Activated T-helper 2 cell treated with anti-CD3 and anti-CD28 coated beads, Interferon-gamma antibody, Interleukin-2, Interleukin-4, amounts not matched to agents 10 μg/mL and 5 μg/mL and 100 μg/mL, durations not matched to agents 14 hours and 24 hours and 36 hours (primary cell): ENCODE measurements around the gene EIF4E2. TPM values are rescaled to one million over a fixed set of nuclear protein-coding genes. Genes with fewer than 3 reads are reported as not detected.

ENCODE experiments used
- DNase-seq: peaks from one replicate; pipeline ENCODE4 v3.0.0; 2021; ENCODE audit warnings: low spot score
- H3K27ac Mint-ChIP-seq: one replicate; pipeline ENCODE4 v1.8.0; 2021; ENCODE audit warnings: mixed read lengths
- H3K27me3 Mint-ChIP-seq: one replicate; pipeline ENCODE4 v1.8.0; 2021; ENCODE audit warnings: low read depth, mixed read lengths
- H3K36me3 Mint-ChIP-seq: one replicate; pipeline ENCODE4 v1.8.0; 2021; ENCODE audit warnings: low read depth, mixed read lengths
- H3K4me1 Mint-ChIP-seq: one replicate; pipeline ENCODE4 v1.8.0; 2021; ENCODE audit warnings: low read depth, mixed read lengths
- H3K4me3 Mint-ChIP-seq: one replicate; pipeline ENCODE4 v1.8.0; 2021; ENCODE audit warnings: low read depth, mild to moderate bottlenecking, moderate library complexity, mixed read lengths
- H3K9me3 Mint-ChIP-seq: one replicate; pipeline ENCODE4 v1.8.0; 2021; ENCODE audit warnings: mixed read lengths
- intact Hi-C: fragments of 100-400 bp; cut with micrococcal nuclease; formaldehyde crosslinking; loops from one replicate; pipeline ENCODE4 v1.15.1; 2023
- total RNA-seq: library from RNA; stranded (reverse); gene quantifications from 2 replicates; pipeline ENCODE4 v1.2.3, GENCODE V29; 2022

Gene EIF4E2
- total RNA-seq, 1 donor from 2014 or later, result 88.4 TPM

- intact Hi-C loops, result no loop called here
- H3K27me3 Mint-ChIP-seq, result peaks cover 2% of the 10 kb centered on the region
- H3K27ac Mint-ChIP-seq, result no peak overlapping the region
- H3K4me3 Mint-ChIP-seq, result no peak overlapping the region
- H3K36me3 Mint-ChIP-seq, result no peaks in the 10 kb centered on the region
- no peak for DNase-seq
- no peaks in the 10 kb centered on the region for H3K9me3 Mint-ChIP-seq
- peaks cover 3% of the 10 kb centered on the region for H3K4me1 Mint-ChIP-seq
Observed at GRCh38 chr2:232588031-232588430, 37.5 kb downstream of the EIF4E2 start.

GRCh38 chr2:232588680-232589585 is 38.4 kb downstream of the EIF4E2 start:
- Mint-ChIP-seq H3K4me1 (peaks cover 8% of the 10 kb centered on the region), H3K27ac (no peak overlapping the region), H3K27me3 (peaks cover 2% of the 10 kb centered on the region), H3K36me3 (no peaks in the 10 kb centered on the region), H3K4me3 (no peak overlapping the region), H3K9me3 (no peaks in the 10 kb centered on the region)
- no peak for DNase-seq
- intact Hi-C loops, result no loop called here

- no peak overlapping the region for H3K4me3 Mint-ChIP-seq
- peaks cover 2% of the 10 kb centered on the region for H3K27me3 Mint-ChIP-seq
- H3K4me1 Mint-ChIP-seq, result peaks cover 8% of the 10 kb centered on the region
- H3K36me3 Mint-ChIP-seq, result no peaks in the 10 kb centered on the region
- no peak for DNase-seq
- peak overlapping the region; percentile 15 for H3K27ac Mint-ChIP-seq
- no peaks in the 10 kb centered on the region for H3K9me3 Mint-ChIP-seq
- intact Hi-C loops, result no loop called here
Observed at GRCh38 chr2:232592772-232593395, 42.4 kb downstream of the EIF4E2 start.

- Mint-ChIP-seq H3K4me1 (peaks cover 8% of the 10 kb centered on the region), H3K9me3 (no peaks in the 10 kb centered on the region), H3K4me3 (no peak overlapping the region), H3K27me3 (no peaks in the 10 kb centered on the region), H3K36me3 (no peaks in the 10 kb centered on the region), H3K27ac (no peak overlapping the region)
- intact Hi-C loops, result no loop called here
- DNase-seq, result no peak
Observed at GRCh38 chr2:232593982-232594381, 43.5 kb downstream of the EIF4E2 start.

GRCh38 chr2:232597362-232598079 is 47.0 kb downstream of the EIF4E2 start:
- no peaks in the 10 kb centered on the region for H3K27me3 Mint-ChIP-seq
- DNase-seq, result no peak

GRCh38 chr2:232598293-232598692 is 47.8 kb downstream of the EIF4E2 start:
- Mint-ChIP-seq H3K4me3 (no peak overlapping the region), H3K36me3 (no peaks in the 10 kb centered on the region), H3K27ac (no peak overlapping the region), H3K4me1 (peaks cover 2% of the 10 kb centered on the region), H3K9me3 (no peaks in the 10 kb centered on the region), H3K27me3 (peaks cover 3% of the 10 kb centered on the region)
- no peak for DNase-seq
- intact Hi-C loops, result no loop called here

More at GRCh38 chr2:232597362-232598079, 47.0 kb downstream of the EIF4E2 start:
- intact Hi-C loops, result no loop called here
- no peak overlapping the region for H3K27ac Mint-ChIP-seq
- peaks cover 8% of the 10 kb centered on the region for H3K4me1 Mint-ChIP-seq
- no peak overlapping the region for H3K4me3 Mint-ChIP-seq
- H3K9me3 Mint-ChIP-seq, result no peaks in the 10 kb centered on the region
- no peaks in the 10 kb centered on the region for H3K36me3 Mint-ChIP-seq

- H3K36me3 Mint-ChIP-seq, result no peaks in the 10 kb centered on the region
- no peak overlapping the region for H3K27ac Mint-ChIP-seq
- no peak overlapping the region for H3K4me3 Mint-ChIP-seq
- H3K4me1 Mint-ChIP-seq, result no peaks in the 10 kb centered on the region
- intact Hi-C loops, result loop anchor here (10.0 kb wide), 1 partner anchor 455 kb away; no protein-coding TSS in a partner anchor
- H3K27me3 Mint-ChIP-seq, result peaks cover 17% of the 10 kb centered on the region
- no peaks in the 10 kb centered on the region for H3K9me3 Mint-ChIP-seq
- no peak for DNase-seq
Observed at GRCh38 chr2:232600053-232600773, 49.7 kb downstream of the EIF4E2 start.

GRCh38 chr2:232603283-232603682 is 52.8 kb downstream of the EIF4E2 start:
- intact Hi-C loops, result loop anchor here (10.0 kb wide), 1 partner anchor 452 kb away; no protein-coding TSS in a partner anchor
- Mint-ChIP-seq H3K9me3 (no peaks in the 10 kb centered on the region), H3K27me3 (peaks cover 17% of the 10 kb centered on the region), H3K4me1 (peaks cover 9% of the 10 kb centered on the region), H3K27ac (no peak overlapping the region), H3K4me3 (no peak overlapping the region), H3K36me3 (no peaks in the 10 kb centered on the region)
- DNase-seq, result no peak

GRCh38 chr2:232604535-232604934 is 54.0 kb downstream of the EIF4E2 start:
- H3K4me1 Mint-ChIP-seq, result peaks cover 9% of the 10 kb centered on the region
- no peak overlapping the region for H3K4me3 Mint-ChIP-seq
- intact Hi-C loops, result loop anchor here (10.0 kb wide), 1 partner anchor 450 kb away; no protein-coding TSS in a partner anchor
- no peak overlapping the region for H3K27ac Mint-ChIP-seq
- H3K36me3 Mint-ChIP-seq, result no peaks in the 10 kb centered on the region
- peaks cover 17% of the 10 kb centered on the region for H3K27me3 Mint-ChIP-seq
- H3K9me3 Mint-ChIP-seq, result no peaks in the 10 kb centered on the region
- DNase-seq, result no peak

- no peaks in the 10 kb centered on the region for H3K36me3 Mint-ChIP-seq
- H3K27me3 Mint-ChIP-seq, result peaks cover 17% of the 10 kb centered on the region
- H3K9me3 Mint-ChIP-seq, result no peaks in the 10 kb centered on the region
- DNase-seq, result no peak
- intact Hi-C loops, result loop anchor here (5.0 to 10.0 kb wide), 3 partner anchors 230 to 645 kb away; partner anchors contain the start of gene ATG16L1
- no peak overlapping the region for H3K27ac Mint-ChIP-seq
- peaks cover 9% of the 10 kb centered on the region for H3K4me1 Mint-ChIP-seq
- no peak overlapping the region for H3K4me3 Mint-ChIP-seq
Observed at GRCh38 chr2:232607011-232607410, 56.5 kb downstream of the EIF4E2 start.

- Mint-ChIP-seq H3K36me3 (no peaks in the 10 kb centered on the region), H3K4me1 (peaks cover 9% of the 10 kb centered on the region), H3K27me3 (peaks cover 2% of the 10 kb centered on the region), H3K9me3 (no peaks in the 10 kb centered on the region), H3K27ac (no peak overlapping the region), H3K4me3 (no peak overlapping the region)
- intact Hi-C loops, result loop anchor here (5.0 to 10.0 kb wide), 4 partner anchors 88 to 643 kb away; partner anchors contain the start of genes ATG16L1 and GIGYF2
- no peak for DNase-seq
Observed at GRCh38 chr2:232609607-232610006, 59.1 kb downstream of the EIF4E2 start.

GRCh38 chr2:232610081-232610480 is 59.6 kb downstream of the EIF4E2 start:
- intact Hi-C loops, result loop anchor here (5.0 kb wide), 1 partner anchor 87 kb away; the partner anchor contains the start of gene GIGYF2
- Mint-ChIP-seq H3K36me3 (no peaks in the 10 kb centered on the region), H3K9me3 (no peaks in the 10 kb centered on the region), H3K4me1 (peaks cover 9% of the 10 kb centered on the region), H3K27ac (no peak overlapping the region), H3K27me3 (no peaks in the 10 kb centered on the region), H3K4me3 (no peak overlapping the region)
- DNase-seq, result no peak
